Loucy (cell line): ENCODE measurements around the gene REEP1.

ENCODE experiments used
- H2AFZ ChIP-seq: fragments of 200-600 bp; sonication (generic); 2 replicates; pipeline ENCODE4 v1.6.0; 2016; ENCODE audit warnings: antibody characterized with exemption, mild to moderate bottlenecking, low read length, moderate library complexity
- H3F3A ChIP-seq: fragments of 200-600 bp; 2 replicates; pipeline ENCODE4 v1.6.0; 2016; ENCODE audit warnings: antibody characterized with exemption, low read depth, mild to moderate bottlenecking
- H3K27me3 ChIP-seq: fragments of 200-600 bp; sonication (generic); 2 replicates; pipeline ENCODE4 v1.6.1; 2014; ENCODE audit warnings: low read length, mild to moderate bottlenecking; ENCODE audit not compliant: insufficient read depth, poor library complexity, severe bottlenecking
- H3K36me3 ChIP-seq: fragments of 200-600 bp; sonication (generic); 2 replicates; pipeline ENCODE4 v1.6.1; 2016; ENCODE audit warnings: low read length; ENCODE audit not compliant: insufficient read depth
- H3K4me1 ChIP-seq: fragments of 200-600 bp; sonication (generic); 2 replicates; pipeline ENCODE4 v1.5.1; 2014; ENCODE audit warnings: low read length, mild to moderate bottlenecking; ENCODE audit not compliant: insufficient read depth, poor library complexity, severe bottlenecking
- H3K4me2 ChIP-seq: fragments of 200-600 bp; sonication (generic); 2 replicates; pipeline ENCODE4 v1.6.0; 2014; ENCODE audit warnings: antibody characterized with exemption, low read length, low read depth, mild to moderate bottlenecking; ENCODE audit not compliant: poor library complexity, severe bottlenecking
- H3K4me3 ChIP-seq: fragments of 200-600 bp; sonication (generic); 2 replicates; pipeline ENCODE4 v1.5.1; 2014; ENCODE audit warnings: low read length, mild to moderate bottlenecking, mixed read lengths; ENCODE audit not compliant: poor library complexity, severe bottlenecking
- H3K79me2 ChIP-seq: fragments of 200-600 bp; sonication (generic); 2 replicates; pipeline ENCODE4 v1.6.1; 2014; ENCODE audit warnings: low read length; ENCODE audit not compliant: insufficient read depth
- H3K9ac ChIP-seq: fragments of 200-600 bp; sonication (generic); 2 replicates; pipeline ENCODE4 v1.6.0; 2014; ENCODE audit warnings: mild to moderate bottlenecking, low read depth, low read length, moderate library complexity; ENCODE audit not compliant: poor library complexity, severe bottlenecking
- H3K9me2 ChIP-seq: fragments of 200-600 bp; sonication (generic); replicated peaks from 2 replicates; pipeline ENCODE4 v1.6.1; 2016; ENCODE audit warnings: low read depth, low read length, mixed read lengths
- H3K9me3 ChIP-seq: fragments of 200-600 bp; sonication (generic); 2 replicates; pipeline ENCODE4 v1.6.1; 2014; ENCODE audit warnings: mild to moderate bottlenecking, antibody characterized with exemption, low read length, low read depth; ENCODE audit not compliant: insufficient read depth
- H4K20me1 ChIP-seq: fragments of 200-600 bp; sonication (generic); 2 replicates; pipeline ENCODE4 v1.6.0; 2014; ENCODE audit warnings: antibody characterized with exemption, low read length, mild to moderate bottlenecking; ENCODE audit not compliant: insufficient read depth, poor library complexity, severe bottlenecking
- EZH2phosphoT487 ChIP-seq: fragments of 200-600 bp; IDR thresholded peaks from 2 replicates; pipeline ENCODE4 v1.6.1; 2018; ENCODE audit warnings: antibody characterized with exemption, mild to moderate bottlenecking, moderate library complexity, borderline replicate concordance
- TF ChIP-seq, protein P1 (sequence below): fragments of 200-600 bp; sonication (generic); conservative IDR thresholded peaks from 2 replicates; pipeline ENCODE4 v1.5.1; 2014; ENCODE audit warnings: mild to moderate bottlenecking, antibody characterized with exemption, low read length

Gene REEP1

DNA sequence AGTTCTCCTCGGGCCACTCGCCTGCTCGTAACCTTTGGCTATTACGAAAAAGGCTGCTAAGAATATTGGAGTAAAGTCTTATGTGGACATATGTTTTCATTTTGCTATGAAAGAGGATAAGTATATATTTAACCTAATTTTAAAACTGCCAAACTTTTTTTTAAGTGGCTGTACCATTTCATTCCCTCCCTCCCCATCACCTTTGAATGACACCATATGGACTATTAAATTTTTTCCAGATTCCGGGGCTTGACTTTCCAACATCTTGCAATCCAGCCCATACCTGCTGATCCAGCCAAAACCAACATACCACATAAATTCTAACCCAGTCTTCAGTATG lies 31.5 kb downstream of the REEP1 start:
- Histone ChIP-seq H2AFZ (no peak overlapping the region), H3K9ac (no peak overlapping the region), H3F3A (no peaks in the 10 kb centered on the region), H3K4me2 (no peak overlapping the region), H3K36me3 (no peaks in the 10 kb centered on the region), H3K79me2 (no peaks in the 10 kb centered on the region), H3K4me3 (no peak overlapping the region), H3K4me1 (no peaks in the 10 kb centered on the region), H3K27me3 (no peaks in the 10 kb centered on the region), H4K20me1 (no peaks in the 10 kb centered on the region), H3K9me3 (no peaks in the 10 kb centered on the region), H3K9me2 (no peaks in the 10 kb centered on the region)
- TF ChIP-seq EZH2phosphoT487 = no peak
- TF ChIP-seq, protein P1, sequence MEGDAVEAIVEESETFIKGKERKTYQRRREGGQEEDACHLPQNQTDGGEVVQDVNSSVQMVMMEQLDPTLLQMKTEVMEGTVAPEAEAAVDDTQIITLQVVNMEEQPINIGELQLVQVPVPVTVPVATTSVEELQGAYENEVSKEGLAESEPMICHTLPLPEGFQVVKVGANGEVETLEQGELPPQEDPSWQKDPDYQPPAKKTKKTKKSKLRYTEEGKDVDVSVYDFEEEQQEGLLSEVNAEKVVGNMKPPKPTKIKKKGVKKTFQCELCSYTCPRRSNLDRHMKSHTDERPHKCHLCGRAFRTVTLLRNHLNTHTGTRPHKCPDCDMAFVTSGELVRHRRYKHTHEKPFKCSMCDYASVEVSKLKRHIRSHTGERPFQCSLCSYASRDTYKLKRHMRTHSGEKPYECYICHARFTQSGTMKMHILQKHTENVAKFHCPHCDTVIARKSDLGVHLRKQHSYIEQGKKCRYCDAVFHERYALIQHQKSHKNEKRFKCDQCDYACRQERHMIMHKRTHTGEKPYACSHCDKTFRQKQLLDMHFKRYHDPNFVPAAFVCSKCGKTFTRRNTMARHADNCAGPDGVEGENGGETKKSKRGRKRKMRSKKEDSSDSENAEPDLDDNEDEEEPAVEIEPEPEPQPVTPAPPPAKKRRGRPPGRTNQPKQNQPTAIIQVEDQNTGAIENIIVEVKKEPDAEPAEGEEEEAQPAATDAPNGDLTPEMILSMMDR = no peak

DNA sequence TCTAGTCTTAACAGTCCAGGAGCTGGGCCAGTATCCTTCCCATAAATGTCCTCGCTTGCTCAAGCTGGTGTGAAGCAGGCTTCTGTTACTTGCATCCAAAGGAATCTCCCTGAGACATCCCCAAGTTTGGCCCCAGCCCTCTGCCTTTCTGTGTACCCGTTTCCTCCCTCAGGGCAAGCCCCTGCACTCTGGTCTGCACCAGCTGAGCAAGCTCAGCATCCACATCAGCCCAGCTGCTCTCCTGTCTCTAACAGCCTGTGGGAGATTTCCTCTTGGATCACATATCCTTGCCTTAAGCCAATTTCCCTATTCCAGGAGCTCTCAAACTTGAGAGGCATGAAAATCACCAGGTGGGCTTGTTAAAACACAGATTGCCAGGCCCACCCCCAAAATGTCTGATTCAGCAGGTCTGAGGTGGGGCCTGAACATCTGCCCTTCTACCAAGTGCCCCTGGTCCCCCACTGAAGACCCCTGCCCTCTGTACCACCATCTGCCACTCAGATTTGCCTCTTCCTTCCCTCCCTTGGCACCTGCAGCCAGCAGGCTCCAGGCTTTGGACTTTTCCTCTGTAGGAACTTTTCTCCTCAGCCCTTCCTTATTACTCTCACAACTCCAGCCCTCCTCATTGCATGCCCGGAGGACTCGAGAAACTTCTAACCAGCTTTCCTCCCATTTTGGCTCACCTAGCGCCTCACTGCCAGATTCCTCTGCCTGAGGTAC lies 32.1 kb downstream of the REEP1 start:
- Histone ChIP-seq H4K20me1 (no peaks in the 10 kb centered on the region), H3K27me3 (no peaks in the 10 kb centered on the region), H3K9me3 (no peaks in the 10 kb centered on the region), H3K36me3 (no peaks in the 10 kb centered on the region), H3K79me2 (no peaks in the 10 kb centered on the region), H3K4me2 (no peak overlapping the region), H3F3A (no peaks in the 10 kb centered on the region), H3K4me3 (no peak overlapping the region), H2AFZ (no peak overlapping the region), H3K9ac (no peak overlapping the region), H3K9me2 (no peaks in the 10 kb centered on the region), H3K4me1 (no peaks in the 10 kb centered on the region)
- TF ChIP-seq, protein P1 = no peak
- no peak for TF ChIP-seq EZH2phosphoT487

DNA sequence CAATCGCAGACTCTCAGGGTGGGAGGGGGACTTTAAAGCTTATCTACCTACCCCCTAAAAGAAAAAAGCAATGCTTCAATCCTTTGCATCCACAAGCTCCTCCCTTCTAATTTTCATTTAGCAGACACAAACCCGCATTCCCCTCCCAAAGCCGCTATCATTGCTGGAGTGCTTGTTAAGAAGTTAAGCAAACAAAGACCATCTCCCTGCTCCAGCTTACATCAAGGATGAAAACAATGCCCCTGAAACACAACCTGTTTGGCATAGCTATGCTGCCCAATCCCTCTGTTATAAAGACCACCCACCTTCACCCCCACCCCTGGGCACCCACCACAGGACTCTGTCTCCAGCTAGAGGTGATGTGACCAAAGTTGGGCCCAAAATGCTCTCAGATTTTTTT lies 33.0 kb downstream of the REEP1 start:
- Histone ChIP-seq H2AFZ (no peak overlapping the region), H3K9me3 (no peaks in the 10 kb centered on the region), H3K9me2 (no peaks in the 10 kb centered on the region), H4K20me1 (no peaks in the 10 kb centered on the region), H3K4me1 (no peaks in the 10 kb centered on the region), H3K27me3 (no peaks in the 10 kb centered on the region), H3K4me3 (no peak overlapping the region), H3K9ac (no peak overlapping the region), H3F3A (no peaks in the 10 kb centered on the region), H3K36me3 (no peaks in the 10 kb centered on the region), H3K79me2 (no peaks in the 10 kb centered on the region), H3K4me2 (no peak overlapping the region)
- TF ChIP-seq, protein P1 = no peak
- no peak for TF ChIP-seq EZH2phosphoT487
